GM18907 (cell line): ENCODE results near the gene PRR29.
"Not testable (repeated sequence)": the region's sequence is repeated elsewhere in the genome, so short reads cannot be mapped to it uniquely, and the experiment has no call there.

Experiments
- ATAC-seq: cut with Tn5 transposase; IDR thresholded peaks from one replicate; pipeline ENCODE4 v1.9.1; 2021; ENCODE audit warnings: mild to moderate bottlenecking, moderate library complexity; ENCODE audit not compliant: unreplicated experiment

PRR29 gene

DNA sequence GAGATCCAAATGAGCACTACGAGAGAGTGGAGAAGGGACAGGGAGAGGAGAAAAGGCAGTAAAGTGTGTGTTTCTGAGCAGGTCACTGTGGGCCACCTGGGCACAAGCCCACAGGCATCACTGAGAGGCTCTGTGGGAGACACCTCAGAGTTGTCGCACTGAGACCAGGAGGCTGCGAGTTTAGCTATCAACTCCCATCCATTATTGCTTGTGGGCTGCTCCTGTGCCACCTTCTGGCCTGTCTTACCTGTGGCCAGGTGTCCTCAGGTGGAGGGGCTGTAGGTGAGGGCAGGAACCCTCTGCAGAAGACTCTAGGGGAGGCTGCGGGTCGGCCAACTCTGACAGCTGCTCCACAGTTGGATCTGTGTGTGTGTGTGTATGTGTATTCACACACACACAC, 2.5 kb upstream of the PRR29 start:
- no peak for ATAC-seq

DNA sequence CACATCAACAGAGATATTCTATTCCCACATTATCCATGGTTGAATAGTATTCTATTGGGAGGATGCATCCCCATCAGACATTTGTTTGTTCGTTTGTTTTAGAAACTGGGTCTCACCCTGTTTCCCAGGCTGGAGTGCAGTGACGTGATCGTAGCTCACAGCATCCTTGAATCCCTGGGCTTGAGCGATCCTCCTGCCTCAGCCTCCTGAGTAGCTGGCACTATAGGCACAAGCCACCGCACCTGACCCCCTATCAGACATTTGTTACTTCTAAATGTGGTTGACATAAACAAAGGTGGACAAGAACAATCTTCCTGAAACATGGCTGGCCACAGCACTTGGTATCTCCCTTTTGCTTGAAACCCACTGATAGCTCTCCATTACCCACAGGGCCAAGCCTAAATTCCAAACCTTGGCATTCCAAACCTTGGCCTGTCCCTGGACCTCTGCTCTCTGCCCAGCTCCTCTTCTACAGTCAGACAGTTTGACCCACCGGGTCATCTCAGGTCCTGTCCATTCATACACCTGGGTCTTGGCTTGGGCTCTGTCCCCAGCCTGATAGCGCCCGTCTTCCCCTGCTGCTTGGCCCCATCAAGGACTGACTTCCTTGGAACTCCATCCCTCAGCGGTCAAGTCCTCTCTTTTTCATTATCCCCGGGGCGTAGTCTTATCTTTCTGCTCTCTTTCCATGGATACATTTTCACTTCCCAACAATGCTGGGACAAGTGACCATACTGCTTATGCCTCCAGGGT, 1.5 kb upstream of the PRR29 start:
- no peak for ATAC-seq

DNA sequence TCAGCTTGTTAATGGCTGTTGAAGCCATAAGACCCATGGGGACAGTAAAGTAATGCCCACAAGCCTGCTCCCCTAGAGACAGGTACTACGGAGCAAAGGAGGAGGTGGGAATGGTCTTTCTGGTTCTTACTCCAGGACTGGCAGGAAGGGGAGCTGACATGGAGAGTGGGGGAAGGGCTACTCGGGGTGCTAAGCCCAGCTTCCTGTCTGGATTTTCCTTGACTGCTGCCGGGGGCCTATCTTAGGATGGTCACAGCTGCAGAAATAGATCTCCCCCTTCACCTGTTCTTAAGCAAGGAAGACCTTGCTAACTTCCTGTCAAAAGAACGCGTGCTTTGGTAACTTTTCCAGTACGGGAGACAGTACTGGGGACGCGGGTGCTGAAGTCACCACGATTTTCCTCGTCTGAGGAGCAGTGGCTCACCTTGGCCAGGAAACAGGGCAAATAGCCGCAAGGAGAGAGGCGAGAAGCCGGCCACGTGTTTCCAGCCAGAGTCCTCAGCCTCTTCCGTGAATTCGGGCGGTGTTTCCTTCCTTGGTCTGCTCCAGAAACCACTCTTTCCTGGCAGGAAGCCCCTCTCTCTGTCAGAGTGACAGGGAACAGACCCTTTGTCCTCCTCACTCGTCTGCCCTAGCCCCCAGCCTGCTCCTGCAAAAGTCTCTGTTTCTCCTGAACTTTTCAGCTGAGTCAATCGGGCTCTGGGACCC, 656 bp upstream of the PRR29 start:
- ATAC-seq, result no peak

DNA sequence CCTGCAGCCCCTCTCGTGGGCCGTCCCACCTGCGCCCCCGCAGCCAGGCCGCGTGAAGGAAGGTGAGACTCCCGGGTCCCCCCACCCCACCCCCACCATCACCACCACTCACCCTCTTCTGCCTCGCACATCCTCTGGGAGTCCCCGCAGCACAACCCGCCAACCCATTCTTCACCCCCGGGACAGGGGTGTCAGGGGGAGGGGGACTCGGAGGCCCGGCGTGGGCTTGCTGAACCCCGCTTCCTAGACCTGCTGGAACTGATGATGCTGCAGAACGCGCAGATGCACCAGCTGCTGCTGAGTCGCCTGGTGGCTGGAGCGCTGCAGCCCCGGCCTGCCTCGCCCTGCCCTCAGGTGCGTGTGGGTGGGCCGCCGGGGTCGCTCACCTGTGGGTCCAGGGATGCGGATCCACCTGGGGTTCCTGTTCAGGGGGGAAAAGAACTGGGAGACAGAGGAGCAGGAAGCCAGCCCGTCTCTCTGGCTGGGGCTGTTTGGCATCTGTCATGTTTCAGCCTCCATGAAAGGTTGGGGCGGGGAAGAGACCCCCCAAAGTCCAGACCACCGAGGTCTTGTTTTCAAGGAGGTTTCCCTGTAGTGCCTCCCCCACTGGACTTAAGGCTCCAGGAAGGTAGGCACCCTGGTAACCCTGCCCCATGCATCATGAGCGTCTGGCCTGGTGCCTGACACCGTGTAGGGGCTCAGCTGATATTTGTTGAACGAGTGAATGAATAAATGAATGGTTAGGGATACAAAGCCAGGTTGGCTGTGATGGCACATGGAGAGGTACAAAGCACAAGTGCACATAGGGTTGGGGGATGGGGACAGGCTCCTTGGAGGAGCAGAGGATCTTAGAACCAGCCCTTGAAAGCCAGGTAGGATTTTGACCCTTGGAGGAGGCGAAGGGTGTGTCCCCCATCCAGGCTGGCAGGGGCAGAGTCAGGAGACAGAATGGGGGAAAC, 849 bp downstream of the PRR29 start:
- no peak for ATAC-seq

DNA sequence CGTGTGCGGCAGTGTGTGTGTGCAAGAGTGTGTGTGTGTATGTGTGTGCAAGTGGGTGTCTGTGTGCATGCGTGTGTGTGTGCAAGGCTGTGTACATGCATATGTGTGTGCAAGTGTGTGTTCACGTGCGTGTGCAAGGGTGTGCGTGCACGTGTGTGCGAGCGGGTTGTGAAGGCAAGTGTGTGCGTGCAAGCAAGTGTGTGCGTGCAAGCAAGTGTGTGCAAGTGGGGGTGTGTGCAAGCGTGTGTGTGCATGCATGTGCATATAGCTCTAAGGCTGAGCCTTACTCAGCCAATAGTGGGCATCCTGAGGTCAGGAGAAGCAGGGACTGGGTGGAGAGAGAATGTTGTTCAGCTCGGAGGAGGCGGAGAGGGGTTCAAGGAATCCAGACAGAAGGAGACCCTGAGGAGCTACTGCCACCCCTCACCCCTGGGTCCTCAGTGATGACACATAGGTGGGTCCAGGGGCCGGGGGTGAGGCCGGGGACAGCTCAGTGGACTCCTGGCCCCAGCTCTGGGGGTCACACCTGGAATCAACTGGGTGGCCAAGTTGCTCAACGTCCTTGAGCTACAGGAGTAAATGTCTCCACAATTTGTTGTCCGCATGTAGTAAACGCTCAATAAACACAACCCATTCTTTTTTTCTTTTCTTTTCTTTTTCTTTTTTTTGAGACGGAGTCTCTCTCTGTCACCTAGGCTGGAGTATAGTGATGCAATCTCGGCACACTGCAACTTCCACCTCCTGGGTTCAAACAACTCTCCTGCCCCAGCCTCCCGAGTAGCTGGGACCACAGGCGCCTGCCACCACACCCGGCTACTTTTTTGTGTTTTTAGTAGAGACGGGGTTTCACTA, 1.8 kb downstream of the PRR29 start:
- ATAC-seq, result no peak

DNA sequence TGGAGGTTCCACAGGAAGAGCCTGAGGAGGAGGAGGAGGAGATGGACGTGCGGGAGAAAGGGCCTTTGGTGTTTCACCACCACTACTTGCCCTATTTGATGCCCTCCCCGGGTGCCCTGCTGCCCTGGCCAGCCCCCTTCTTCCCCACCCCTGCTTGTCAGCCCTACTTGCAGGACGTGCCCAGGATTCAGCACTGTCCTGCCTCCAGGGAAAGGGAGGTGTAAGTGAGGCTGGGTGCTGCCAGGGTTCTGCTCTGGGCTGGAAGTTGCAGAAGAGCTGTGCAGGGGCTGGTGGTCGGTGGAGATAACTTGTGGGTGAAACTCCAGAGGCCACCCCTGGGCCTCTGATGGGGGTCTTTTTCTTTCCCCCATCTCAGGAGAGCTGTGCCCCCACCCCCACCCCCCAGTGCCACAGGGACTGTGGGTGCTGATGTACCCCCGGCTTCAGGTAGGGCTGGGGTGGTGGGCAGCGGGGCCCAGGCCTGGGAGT, 3.0 kb downstream of the PRR29 start:
- ATAC-seq, result no peak

DNA sequence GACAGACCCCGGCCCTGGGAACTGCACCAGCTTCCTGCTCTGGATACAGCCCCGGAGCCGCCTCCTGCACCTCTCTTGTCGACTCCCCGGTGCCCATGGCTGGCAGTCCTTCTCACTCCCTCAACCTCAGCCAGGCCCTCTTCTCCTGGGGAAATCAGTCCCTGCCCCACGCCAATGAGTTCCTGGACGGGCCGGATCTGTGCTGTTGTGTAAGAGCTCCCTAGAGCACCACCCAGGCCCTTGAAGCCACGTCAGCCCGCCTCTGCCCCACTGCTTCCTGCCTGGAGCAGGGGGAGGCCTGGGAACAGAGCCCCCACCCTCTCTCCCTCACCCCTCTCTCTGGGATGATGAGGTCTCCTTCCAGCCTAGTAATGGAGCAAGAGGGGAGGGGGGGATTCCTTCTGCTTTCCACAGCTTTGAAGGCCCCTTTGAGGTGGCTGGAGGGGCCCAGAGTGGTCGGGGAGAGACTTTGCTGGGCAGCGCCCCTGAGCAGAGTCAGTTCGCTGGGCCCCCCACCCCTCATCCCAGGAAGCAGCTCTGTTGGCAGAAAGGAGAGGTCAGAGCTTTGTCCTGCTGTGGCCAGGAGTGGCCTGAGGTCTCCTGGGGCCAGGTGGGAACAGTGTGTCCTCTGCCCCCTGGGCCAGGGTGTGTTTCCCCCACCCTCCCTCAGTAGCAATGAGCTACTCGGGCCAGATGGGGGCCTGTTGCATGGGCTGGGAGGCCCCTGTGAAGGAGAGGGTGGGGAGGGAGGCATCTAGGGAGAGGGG, 3.8 kb downstream of the PRR29 start:
- ATAC-seq, result no peak

DNA sequence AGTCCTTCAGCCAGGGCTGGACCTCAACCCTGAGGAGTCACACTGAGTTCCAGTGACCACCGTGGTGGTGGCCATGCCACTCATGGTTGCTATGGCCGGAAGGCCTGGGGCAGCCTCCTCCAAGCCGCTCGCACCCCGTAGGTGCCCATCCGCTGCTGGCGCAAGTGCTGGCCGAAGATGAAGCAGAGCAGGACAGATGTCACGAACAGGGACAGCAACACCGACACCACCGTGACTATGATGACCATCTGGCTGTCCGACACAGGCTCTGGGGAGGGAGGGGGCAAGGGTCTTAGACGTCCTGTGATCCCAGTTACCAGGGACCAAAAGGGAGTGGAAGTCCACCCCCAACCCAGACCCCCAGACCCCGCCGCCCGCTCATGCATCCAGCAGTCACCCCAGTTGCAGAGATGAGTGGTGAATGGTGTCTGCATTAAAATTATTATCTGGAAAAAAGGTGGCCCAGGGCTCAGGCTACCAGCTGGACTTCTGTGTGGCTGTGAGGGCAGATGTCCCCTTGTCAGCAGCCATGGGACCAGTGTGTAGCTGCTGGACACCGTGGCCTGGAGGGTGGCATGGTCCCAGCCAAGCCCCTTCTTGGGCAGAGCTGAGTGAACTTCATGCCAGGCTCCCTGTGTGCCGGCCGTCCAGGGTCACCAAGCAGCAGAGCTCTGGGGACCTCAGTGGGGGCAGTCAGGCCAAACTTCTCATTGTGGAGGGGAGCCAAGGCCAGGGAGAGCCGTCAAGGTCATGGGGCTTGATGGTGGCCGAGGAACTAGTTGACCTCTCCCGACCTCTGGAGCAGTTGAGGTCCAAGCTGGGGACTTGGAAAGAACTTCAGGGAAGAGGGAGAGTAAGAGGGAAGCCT, 4.7 kb downstream of the PRR29 start:
- ATAC-seq, result no peak

DNA sequence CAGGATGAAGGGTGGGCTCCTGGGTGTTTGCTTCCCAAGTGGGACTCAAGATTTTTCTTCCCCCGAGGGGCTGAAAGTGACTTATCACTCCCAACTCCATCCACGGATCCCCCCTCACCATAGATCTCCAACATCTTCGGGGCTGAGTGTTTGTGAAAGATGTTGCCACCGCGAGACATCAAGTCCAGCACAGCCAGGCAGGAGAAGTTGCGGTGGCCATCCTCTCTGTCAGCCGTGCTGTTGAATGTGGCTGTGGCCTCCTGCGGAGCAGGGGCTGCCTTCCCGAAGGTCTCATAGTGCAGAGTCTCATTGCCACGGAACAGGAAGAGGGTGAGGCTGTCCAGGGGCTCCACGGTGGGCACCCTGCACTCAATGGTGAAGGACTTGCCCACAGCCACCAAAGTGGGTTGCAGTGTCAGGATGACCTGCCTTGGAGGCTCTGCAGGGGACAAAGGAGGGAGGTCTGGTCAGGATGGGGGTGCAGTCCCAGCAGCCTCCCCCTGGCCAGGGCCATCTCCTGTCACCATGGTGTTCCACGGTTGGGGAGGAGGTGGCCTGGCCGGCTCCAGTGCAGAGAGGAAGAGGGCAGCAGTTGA, 5.5 kb downstream of the PRR29 start:
- no peak for ATAC-seq

DNA sequence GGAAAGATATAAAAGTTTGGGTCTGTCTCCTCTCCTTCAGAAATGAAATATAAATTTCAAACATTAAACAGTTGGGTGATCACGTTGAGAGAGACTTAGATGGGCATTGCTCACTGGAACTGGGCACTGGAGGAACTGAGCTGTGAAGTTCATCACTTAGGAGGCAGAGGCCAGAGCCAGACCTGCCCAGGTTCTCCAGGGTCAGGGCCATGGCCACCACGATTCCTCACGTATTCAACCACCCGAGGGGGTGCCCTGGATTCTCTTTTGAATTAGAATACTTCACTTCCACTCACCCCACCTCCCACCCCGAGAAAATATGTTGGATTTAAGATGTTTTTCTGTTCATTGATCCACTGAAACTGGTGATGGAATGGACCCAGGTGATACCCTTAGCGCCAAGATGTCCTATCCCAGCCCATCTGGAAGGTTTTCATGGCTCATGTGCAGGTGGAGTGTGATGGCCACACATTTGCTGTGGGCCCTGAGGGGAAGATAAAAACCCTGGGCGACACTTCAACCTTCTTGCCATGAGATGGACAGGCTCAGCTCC, 6.1 kb downstream of the PRR29 start:
- ATAC-seq, result no peak

DNA sequence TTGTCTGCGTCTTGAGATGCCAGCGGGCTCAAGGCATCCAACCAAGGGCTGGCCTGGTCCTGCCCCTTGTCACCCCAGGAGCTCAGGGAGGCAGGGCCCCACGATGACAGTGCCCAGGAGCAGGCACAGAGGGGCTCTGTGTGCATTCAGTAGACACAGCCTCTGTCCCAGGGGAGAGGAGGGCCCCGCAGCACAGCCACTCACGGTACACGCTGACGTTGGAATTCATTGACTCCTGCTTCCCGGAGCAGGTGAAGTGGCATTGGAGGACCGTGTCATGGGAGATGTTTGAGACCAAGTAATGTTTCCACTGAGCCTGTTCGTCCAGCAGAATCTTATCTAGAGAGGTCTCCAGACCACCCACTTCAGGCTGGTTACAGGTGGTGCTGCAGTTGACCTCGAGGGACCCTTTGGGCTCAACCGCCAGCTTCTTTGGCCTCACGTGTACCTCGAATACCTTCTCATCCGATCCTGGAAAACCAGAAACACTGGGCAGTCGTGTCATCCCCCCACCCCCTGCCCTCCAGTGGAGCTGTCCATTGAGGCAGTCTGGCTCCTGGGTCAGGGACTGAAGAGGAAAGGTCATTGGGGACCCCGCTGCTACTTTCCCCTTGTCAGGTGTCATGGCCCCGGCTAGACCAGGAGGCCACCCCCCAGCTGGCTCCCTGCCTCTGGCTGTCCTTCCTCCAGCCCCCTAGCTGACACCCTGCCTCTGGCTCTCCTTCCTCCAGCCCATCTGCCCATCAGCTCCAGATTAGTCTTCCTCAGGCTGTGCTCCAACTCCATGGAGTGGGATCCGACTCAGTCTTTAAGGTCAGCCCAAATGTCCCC, 7.0 kb downstream of the PRR29 start:
- ATAC-seq, result no peak

DNA sequence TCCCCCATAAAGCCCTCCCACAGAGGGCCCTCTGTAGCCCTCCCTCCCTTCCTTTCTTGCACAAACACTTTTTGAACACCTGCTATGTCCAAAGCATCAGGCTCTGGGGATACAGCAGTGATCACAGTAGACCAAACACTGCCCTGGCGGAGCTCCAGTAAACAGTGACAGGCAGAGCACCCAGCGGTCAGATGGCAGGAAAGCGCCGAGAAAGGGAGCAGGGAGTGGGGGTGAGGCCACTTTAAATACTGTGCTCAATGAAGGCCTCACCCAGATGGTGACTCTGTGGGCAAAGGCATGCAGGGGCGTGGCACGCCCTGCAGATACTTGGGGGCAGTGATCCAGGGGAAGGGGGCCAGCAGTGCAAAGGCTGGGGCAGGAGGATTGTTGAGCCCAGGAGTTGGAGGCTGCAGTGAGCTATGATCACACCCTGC, 7.6 kb downstream of the PRR29 start:
- ATAC-seq, result no peak

DNA sequence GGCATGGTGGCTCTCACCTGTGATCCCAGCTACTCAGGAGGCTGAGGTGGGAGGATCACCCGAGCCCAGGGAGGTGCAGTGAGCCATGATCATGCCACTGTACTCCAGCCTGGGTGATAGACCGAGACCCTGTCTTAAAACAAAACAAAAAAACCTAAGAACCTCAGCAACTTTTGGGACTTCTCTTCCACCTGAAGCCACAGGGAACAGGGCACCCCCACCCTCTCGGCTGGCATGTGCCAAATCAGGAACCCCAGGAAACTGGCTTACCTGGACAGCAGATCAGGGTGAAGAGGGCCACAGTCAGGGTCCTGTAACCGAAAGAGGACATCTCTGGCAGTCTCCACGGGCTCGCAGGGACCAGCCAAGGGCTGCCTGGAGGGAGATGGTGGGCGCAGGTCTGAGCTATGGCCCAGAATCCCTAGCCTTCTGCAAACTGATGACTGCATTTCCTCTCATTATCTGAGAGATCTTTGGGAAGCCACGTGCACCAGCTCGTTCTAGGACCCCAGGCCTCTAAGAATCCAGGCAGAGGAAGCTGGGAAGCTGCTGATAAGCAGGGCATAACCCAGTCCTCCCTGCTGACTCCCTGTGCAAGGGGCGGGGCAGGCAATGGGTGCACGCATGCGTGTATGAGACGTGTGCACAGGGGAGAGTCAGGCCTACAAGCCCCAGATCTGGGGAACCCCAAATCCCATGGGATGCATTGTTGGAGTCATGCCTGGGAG, 8.4 kb downstream of the PRR29 start:
- ATAC-seq, result no peak

DNA sequence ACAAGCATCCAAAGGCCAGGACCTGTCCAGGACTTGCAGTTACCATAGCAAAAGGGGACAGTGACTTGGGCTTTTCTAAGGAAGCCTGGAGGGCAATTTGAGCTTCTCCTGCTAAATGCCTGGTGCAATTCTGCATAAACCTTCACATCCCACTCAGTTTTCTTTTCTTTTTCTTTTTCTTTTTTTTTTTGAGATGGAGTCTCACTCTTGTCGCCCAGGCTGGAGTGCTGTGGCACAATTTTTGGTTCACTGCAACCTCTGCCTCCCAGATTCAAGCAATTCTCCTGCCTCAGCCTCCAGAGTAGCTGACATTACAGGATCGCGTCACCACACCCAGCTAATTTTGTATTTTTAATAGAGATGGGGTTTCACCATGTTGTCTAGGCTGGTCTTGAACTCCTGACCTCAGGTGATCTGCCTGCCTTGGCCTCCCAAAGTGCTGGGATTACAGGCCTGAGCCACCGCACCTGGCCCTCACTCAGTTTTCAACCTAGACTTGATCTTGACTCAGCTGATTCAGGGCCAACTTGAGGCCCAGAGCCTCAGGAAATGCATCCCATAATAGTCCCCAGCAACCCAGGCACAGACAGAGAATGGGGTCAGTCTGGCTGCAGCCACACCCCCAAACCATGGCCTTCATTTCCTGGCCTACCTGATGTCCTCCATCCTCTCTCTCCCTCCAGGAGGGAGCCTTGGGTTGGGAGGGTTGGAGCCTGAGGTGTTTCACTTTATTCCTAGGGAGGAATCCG, 9.1 kb downstream of the PRR29 start:
- ATAC-seq, result not testable (repeated sequence)

DNA sequence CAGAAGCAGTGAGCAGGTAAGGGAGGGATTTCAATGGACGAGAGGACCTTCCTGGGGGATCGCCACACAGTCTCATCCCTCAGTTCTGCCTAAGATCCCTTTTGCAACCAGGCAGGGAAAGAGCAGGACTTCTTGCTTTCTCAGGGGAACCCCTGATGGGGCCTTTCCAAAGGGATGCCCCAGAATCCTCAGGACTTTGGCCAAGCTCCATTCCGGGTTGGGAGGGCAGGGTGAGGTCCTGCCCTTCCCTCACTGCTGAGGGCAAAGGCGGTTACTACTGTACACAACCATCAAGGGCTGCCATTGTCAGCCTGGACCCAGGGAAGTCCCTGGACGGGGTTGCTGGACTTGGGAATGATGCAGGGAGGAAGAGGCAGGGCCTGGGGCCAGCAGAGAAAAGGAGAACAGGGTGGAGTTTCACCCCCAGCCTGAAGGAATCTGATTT, 9.7 kb downstream of the PRR29 start:
- ATAC-seq, result no peak

DNA sequence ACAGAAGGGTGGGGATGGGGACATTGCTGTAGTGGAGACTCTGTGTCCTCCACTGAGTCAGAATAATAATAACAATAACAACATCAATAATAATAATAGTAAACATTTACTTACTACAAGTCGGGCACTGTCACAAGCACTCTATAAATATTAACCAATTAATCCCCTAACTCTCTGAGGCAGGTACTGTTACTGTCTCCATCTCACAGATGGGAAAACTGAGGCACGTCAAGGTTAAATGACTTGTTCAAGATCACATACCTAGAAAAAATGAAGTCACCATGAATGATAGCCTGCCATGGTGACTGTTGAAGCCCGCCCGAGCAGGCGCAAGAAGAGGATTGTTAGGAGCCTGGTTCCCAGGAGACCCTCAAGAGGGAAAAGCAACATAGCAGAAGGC, 10.2 kb downstream of the PRR29 start:
- no peak for ATAC-seq
